ENCODE data around the gene TMEM50A.

The TMEM50A gene

GRCh38 chr1:25338188-25338981, at the start of gene TMEM50A:
Gene TMEM50A (plus strand): TSS chr1:25338334. CDS start chr1:25340487, 2,153 bp downstream.
- Histone ChIP-seq H3K9me3 (ENCODE audit: control insufficient read depth, insufficient read depth, low read depth, low read length) (no peaks in the 10 kb centered on the region), H3K27ac (ENCODE audit: extremely low read depth, low read depth, low read length) (peak within 1 kb of the TSS; percentile 95), H3K4me3 (ENCODE audit: low read depth, low read length) (peak within 1 kb of the TSS; percentile 95), H3K4me1 (ENCODE audit: control insufficient read depth, insufficient read depth, low read length) (peaks cover 5% of the 10 kb centered on the region; the same call in 1 of the 2 replicates), H3K36me3 (ENCODE audit: control insufficient read depth in 2 of 2, insufficient read depth in 1 of 2, low read length in 2 of 2) (peaks cover 10 to 11% of the 10 kb centered on the region in 2 experiments)
- CTCF ChIA-PET, result no interaction called here
- POLR2A ChIA-PET, result interaction anchor here (1.3 to 2.0 kb wide), 2 partner anchors 91 to 98 kb away, joined by 4 to 7 read pairs; partner anchors contain the start of gene RSRP1
- TF ChIP-seq SCRT1 (tag by site-specific recombination; IDR thresholded peaks at IDR 0.05; ENCODE audit: borderline replicate concordance), result no peak
- no peak for TF ChIP-seq ZNF747 (tag by site-specific recombination; IDR thresholded peaks at IDR 0.05)
- TF ChIP-seq ZNF350 (tag by site-specific recombination; IDR thresholded peaks at IDR 0.05), result no peak
- TF ChIP-seq PRDM4 (tag by site-specific recombination; IDR thresholded peaks at IDR 0.05), result 0 out of 2 replicates have a peak, but pooled peaks have one; percentile 23
- 0 out of 2 replicates have a peak, but pooled peaks have one; percentile 25 for TF ChIP-seq ZNF580 (tag by site-specific recombination; IDR thresholded peaks at IDR 0.05)
- TF ChIP-seq ZNF501 (tag by site-specific recombination; IDR thresholded peaks at IDR 0.05), result peak; percentile 69; the same call in 1 of the 2 replicates
- no peak for TF ChIP-seq ZNF704 (tag by site-specific recombination; IDR thresholded peaks at IDR 0.05)
- peak; percentile 63; the same call in 1 of the 2 replicates for TF ChIP-seq ZNF843 (tag by site-specific recombination; IDR thresholded peaks at IDR 0.05)
- TF ChIP-seq ZNF571 (tag by site-specific recombination; IDR thresholded peaks at IDR 0.05), result no peak
- peak; percentile 71 for TF ChIP-seq KLF8 (tag by site-specific recombination; IDR thresholded peaks at IDR 0.05)
- TF ChIP-seq ZFP37 (tag by site-specific recombination; IDR thresholded peaks at IDR 0.05), result peak; percentile 93
- no peak for TF ChIP-seq RBAK (tag by site-specific recombination; IDR thresholded peaks at IDR 0.05)
- TF ChIP-seq ZNF404 (tag by site-specific recombination; IDR thresholded peaks at IDR 0.05), result no peak
- no peak for TF ChIP-seq ZNF558 (tag by site-specific recombination; IDR thresholded peaks at IDR 0.05)
- TF ChIP-seq ZNF121 (tag by site-specific recombination; IDR thresholded peaks at IDR 0.05), result peak; percentile 97
- peak; percentile 82 for TF ChIP-seq ZBTB8A (tag by site-specific recombination; IDR thresholded peaks at IDR 0.05)
- TF ChIP-seq ZBTB10 (tag by site-specific recombination; IDR thresholded peaks at IDR 0.05), result peak; percentile 90
- TF ChIP-seq BCL11B (tag by site-specific recombination; IDR thresholded peaks at IDR 0.05; ENCODE audit: low read depth), result 0 out of 2 replicates have a peak, but pooled peaks have one; percentile 22
- TF ChIP-seq ZFP69B (tag by site-specific recombination; IDR thresholded peaks at IDR 0.05), result 0 out of 2 replicates have a peak, but pooled peaks have one; percentile 56
- TF ChIP-seq ZBTB7A (tag by site-specific recombination; IDR thresholded peaks at IDR 0.05; ENCODE audit: low read depth), result 0 out of 2 replicates have a peak, but pooled peaks have one; percentile 78
- peak; percentile 64; the same call in 1 of the 2 replicates for TF ChIP-seq ZNF792 (tag by site-specific recombination; IDR thresholded peaks at IDR 0.05)
- no peak for TF ChIP-seq ZNF610 (tag by site-specific recombination; IDR thresholded peaks at IDR 0.05; ENCODE audit: borderline replicate concordance)
- TF ChIP-seq ZNF623 (tag by site-specific recombination; IDR thresholded peaks at IDR 0.05), result no peak
- TF ChIP-seq ZNF114 (tag by site-specific recombination; IDR thresholded peaks at IDR 0.05), result no peak
- no peak for TF ChIP-seq ZNF585B (tag by site-specific recombination; IDR thresholded peaks at IDR 0.05)
- TF ChIP-seq ZNF76 (tag by site-specific recombination; IDR thresholded peaks at IDR 0.05; ENCODE audit: borderline replicate concordance, low read depth), result peak; percentile 20; the same call in 1 of the 2 replicates
- TF ChIP-seq ZNF776 (tag by site-specific recombination; IDR thresholded peaks at IDR 0.05; ENCODE audit: borderline replicate concordance), result no peak
- no peak for TF ChIP-seq SETDB1 (IDR thresholded peaks at IDR 0.05; ENCODE audit: insufficient read length, low read length)
- TF ChIP-seq ZNF266 (tag by site-specific recombination; IDR thresholded peaks at IDR 0.05; ENCODE audit: low read depth), result no peak; the same call in 1 of the 2 replicates
- TF ChIP-seq ZNF157 (tag by site-specific recombination; IDR thresholded peaks at IDR 0.05), result no peak
- TF ChIP-seq ZNF473 (tag by site-specific recombination; IDR thresholded peaks at IDR 0.05), result no peak
- no peak for TF ChIP-seq ZNF433 (tag by site-specific recombination; IDR thresholded peaks at IDR 0.05; ENCODE audit: low read depth)
- TF ChIP-seq ZFP3 (tag by site-specific recombination; IDR thresholded peaks at IDR 0.05; ENCODE audit: low read depth), result no peak
